Epithelial cell of esophagus (primary cell): ENCODE measurements around the gene ZNRF2.

Source experiments
- DNase-seq: peaks from one replicate; pipeline ENCODE4 v3.0.0; 2010; ENCODE audit warnings: low read depth
- H3K4me3 ChIP-seq: 2 replicates; pipeline ENCODE4 v1.5.1; 2011; ENCODE audit warnings: mild to moderate bottlenecking, low read length, control low read depth
- TF ChIP-seq, protein P1 (sequence below): IDR thresholded peaks from 2 replicates; pipeline ENCODE4 v1.5.1; 2011; ENCODE audit warnings: low read depth, mild to moderate bottlenecking, low read length, control low read depth, inconsistent platforms; ENCODE audit not compliant: insufficient read depth; ENCODE audit errors: missing control alignments

ZNRF2 gene

DNA sequence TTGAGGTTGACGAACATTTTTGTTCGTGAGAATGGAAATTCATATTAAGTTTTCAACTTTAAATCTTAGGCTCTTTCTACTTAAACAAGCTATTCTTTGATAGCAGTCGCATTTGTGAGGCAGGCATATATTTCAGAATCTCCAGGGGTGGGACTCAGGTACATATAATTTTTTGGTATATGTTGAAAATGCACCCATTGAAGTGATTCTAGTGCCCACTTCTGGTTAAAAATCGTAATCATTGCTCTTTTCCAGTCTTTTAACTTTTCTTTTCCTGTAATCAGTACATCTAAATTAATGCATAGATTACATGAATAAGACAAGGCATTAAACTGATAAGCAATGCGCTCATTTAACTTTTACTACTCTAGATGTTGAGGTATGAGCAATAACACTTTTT, 67.8 kb downstream of the ZNRF2 start:
- TF ChIP-seq, protein P1, sequence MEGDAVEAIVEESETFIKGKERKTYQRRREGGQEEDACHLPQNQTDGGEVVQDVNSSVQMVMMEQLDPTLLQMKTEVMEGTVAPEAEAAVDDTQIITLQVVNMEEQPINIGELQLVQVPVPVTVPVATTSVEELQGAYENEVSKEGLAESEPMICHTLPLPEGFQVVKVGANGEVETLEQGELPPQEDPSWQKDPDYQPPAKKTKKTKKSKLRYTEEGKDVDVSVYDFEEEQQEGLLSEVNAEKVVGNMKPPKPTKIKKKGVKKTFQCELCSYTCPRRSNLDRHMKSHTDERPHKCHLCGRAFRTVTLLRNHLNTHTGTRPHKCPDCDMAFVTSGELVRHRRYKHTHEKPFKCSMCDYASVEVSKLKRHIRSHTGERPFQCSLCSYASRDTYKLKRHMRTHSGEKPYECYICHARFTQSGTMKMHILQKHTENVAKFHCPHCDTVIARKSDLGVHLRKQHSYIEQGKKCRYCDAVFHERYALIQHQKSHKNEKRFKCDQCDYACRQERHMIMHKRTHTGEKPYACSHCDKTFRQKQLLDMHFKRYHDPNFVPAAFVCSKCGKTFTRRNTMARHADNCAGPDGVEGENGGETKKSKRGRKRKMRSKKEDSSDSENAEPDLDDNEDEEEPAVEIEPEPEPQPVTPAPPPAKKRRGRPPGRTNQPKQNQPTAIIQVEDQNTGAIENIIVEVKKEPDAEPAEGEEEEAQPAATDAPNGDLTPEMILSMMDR: no peak
- H3K4me3 ChIP-seq: no peak overlapping the region
- no peak for DNase-seq

DNA sequence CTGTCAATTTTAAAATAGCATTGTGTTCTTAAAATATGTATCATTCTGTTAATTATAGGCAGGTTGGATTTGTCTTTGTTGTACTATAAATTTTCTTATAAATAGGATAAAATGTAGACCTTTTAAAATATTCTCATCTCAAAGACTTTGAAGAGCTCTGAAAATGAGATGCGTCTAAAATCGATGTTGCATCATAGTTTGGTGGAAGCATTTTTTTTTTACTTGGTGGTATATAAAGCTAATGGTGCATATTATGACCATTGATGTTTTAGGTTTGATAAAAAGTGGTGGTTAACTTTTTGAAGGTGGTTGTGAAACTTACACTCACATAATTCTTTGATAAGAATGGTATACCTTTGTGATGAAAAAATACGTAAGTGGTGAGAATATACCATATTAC, 69.1 kb downstream of the ZNRF2 start:
- TF ChIP-seq, protein P1: no peak
- H3K4me3 ChIP-seq: no peak overlapping the region
- no peak for DNase-seq

DNA sequence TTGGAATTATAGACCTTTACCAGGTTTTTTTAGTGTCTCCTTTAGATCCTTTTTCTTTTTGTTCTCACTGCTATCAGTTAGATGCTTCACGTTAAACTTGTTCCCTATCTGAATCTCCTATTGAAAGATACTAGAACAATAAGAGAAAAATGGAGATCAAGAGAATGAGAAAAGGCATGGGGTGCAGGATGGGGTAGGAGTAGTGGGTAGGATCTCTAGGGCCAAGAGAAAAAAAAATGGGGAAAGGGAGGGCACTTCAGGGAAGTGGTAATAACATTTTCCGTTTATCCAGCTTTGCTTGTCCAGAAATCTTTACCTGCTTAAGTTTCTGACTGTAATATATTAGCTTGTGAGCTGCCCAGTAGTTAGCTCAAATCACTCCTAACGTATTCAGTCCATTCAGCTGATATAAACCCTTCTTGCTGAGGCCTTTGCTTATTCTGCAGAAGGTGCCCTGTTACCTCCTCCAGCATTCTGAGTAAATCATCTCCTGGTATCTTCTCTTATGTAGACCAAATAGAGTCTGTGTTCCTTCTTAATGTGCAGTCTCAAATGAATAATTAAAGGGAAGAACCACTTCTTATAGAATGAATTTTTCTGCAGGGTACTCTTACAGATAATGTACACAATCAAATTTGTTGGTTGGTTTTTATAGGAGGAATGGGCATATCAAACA, 69.7 kb downstream of the ZNRF2 start:
- H3K4me3 ChIP-seq: no peak overlapping the region
- no peak for DNase-seq
- TF ChIP-seq, protein P1: no peak

DNA sequence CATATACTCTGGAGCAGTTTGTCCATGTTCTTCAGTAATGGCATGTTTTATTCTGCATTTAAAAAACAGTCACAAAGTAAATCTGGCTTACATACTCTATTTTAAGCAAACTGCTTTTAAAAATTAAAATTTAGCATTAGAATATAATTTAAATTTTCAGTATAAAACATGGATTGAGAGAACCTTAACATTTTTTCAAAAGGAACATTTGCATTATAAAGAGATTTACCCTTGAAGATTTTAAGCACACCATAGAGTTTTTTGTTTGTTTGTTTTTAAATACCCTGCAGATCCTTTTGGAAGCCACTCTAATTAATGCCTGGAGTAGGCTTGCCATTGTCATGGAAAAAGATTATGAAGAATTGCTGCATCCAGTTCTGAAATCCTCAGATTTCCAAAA, 70.4 kb downstream of the ZNRF2 start:
- no peak for DNase-seq
- no peak overlapping the region for H3K4me3 ChIP-seq
- TF ChIP-seq, protein P1: no peak

DNA sequence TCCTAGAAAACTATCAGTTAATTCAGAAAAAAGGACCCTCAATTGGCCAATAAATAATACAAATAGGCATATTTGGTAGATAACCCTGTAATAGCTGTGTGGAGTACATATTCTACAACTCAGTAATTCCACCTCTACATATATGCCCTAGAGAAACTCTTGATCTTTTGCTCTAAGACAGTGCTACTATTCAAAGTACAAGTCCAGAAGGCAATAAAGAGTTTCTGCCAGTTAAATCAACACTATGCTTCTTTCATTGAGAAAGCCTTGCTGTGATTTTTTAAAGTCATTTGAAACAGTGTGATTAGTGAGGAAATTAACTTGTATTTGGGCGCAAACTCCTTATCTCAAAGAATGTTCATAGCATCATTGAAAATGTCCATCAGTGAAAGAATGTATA, 75.6 kb downstream of the ZNRF2 start:
- TF ChIP-seq, protein P1: no peak
- DNase-seq: no peak
- no peak overlapping the region for H3K4me3 ChIP-seq

DNA sequence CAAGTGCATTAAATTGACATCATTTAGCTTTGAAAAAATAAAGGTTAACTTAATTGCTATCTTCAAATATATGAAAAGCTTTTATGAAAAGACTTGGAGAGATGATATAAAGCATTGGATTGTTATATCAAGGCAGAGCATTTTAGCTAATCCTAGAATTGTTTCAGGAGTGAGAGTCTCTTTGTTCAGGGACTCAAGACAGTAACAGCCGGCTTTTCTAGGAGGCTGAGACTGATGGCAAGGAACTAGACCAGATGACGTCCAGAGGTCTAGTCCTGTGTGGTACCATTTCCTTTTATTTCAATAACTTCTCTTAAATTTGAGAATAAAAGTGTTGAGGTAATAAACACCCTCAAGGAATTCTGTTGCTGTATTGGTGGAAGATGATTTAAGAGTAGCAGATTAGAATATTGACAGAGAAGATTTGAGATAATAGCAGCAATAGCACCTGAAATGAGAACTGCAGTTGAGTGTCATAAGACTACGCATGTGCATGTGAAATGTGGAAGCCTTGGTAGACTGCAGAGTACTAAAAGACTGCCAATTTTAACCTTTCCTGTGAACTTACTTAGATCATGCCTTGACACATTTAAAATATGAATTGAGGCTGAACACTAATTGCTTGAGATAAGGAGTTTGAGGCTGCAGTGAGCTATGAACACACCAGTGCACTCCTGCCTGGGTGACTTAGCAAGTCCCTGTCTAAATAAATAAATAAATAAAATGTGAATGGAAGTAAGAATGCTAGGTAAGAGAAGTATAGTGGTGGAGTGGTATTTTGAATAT, 79.6 kb downstream of the ZNRF2 start:
- no peak overlapping the region for H3K4me3 ChIP-seq
- no peak for DNase-seq
- TF ChIP-seq, protein P1: no peak
